Common myeloid progenitor, CD34-positive (primary cell): ENCODE results near the gene TAL1.

Source experiments
- CTCF ChIA-PET: fragments of 350-600 bp; sonication (Branson Sonifier 250); formaldehyde crosslinking; loops from one replicate; lab custom pipeline; 2021; ENCODE audit warnings: antibody characterized with exemption; lab: Charles Lee
- POLR2A ChIA-PET: fragments of 350-600 bp; sonication (Branson Sonifier 250); formaldehyde crosslinking; loops from one replicate; lab custom pipeline; 2021; ENCODE audit warnings: antibody characterized with exemption; lab: Charles Lee
- DNase-seq, 3 donors: peaks; one replicate each; pipeline versions ENCODE4 v3.0.0 to v3.0.0-alpha.2; 2013
- H3K27ac ChIP-seq, 2 experiments: 1 replicate in 1 of 2; 2 replicates in 1 of 2; pipeline ENCODE4 v1.7.0; 2013; ENCODE audit warnings: inconsistent platforms in 2 of 2, low read length in 2 of 2, mild to moderate bottlenecking in 2 of 2, low read depth in 1 of 2, moderate library complexity in 1 of 2; ENCODE audit not compliant: severe bottlenecking in 2 of 2, insufficient read depth in 1 of 2, poor library complexity in 1 of 2
- H3K27me3 ChIP-seq, 5 experiments: replicated peaks in 2 of 5; 1 replicate in 3 of 5; 2 replicates in 2 of 5; pipeline versions ENCODE4 v1.6.1 to v1.7.0; 2013; ENCODE audit warnings: low read length in 4 of 5, mild to moderate bottlenecking in 2 of 5, moderate library complexity in 2 of 5, inconsistent platforms in 1 of 5; ENCODE audit not compliant: insufficient read depth in 5 of 5, control insufficient read depth in 4 of 5
- H3K36me3 ChIP-seq, 4 experiments: 1 replicate in 2 of 4; 2 replicates in 2 of 4; pipeline versions ENCODE4 v1.6.1 to v1.7.0; 2013; ENCODE audit warnings: low read length in 3 of 4, control low read depth in 1 of 4, mild to moderate bottlenecking in 1 of 4; ENCODE audit not compliant: control insufficient read depth in 4 of 4, insufficient read depth in 4 of 4
- H3K4me1 ChIP-seq, 4 experiments: 1 replicate in 3 of 4; 2 replicates in 1 of 4; pipeline versions ENCODE4 v1.6.1 to v1.7.1; 2013; ENCODE audit warnings: low read length in 3 of 4, mild to moderate bottlenecking in 3 of 4, control low read depth in 1 of 4, inconsistent platforms in 1 of 4, moderate library complexity in 1 of 4; ENCODE audit not compliant: control insufficient read depth in 4 of 4, insufficient read depth in 4 of 4; ENCODE audit errors: control extremely low read depth in 1 of 4
- H3K4me3 ChIP-seq, 7 experiments: 1 replicate in 4 of 7; 2 replicates in 3 of 7; pipeline versions ENCODE4 v1.5.1 to v1.7.0; 2013; ENCODE audit warnings: mild to moderate bottlenecking in 7 of 7, low read length in 6 of 7, moderate library complexity in 6 of 7, inconsistent platforms in 2 of 7, low read depth in 2 of 7, control low read depth in 1 of 7; ENCODE audit not compliant: insufficient read depth in 4 of 7, control insufficient read depth in 1 of 7; ENCODE audit errors: extremely low read depth in 1 of 7
- H3K9me3 ChIP-seq, 5 experiments: 1 replicate in 4 of 5; 2 replicates in 1 of 5; pipeline versions ENCODE4 v1.6.1 to v1.7.1; 2013; ENCODE audit warnings: low read length in 4 of 5, mild to moderate bottlenecking in 2 of 5, inconsistent platforms in 1 of 5, low read depth in 1 of 5, moderate library complexity in 1 of 5; ENCODE audit not compliant: control insufficient read depth in 4 of 5, insufficient read depth in 2 of 5; ENCODE audit errors: control extremely low read depth in 1 of 5
- whole genome bisulfite sequencing: methylation state at CpG from one replicate; pipeline ENCODE4 v1.1.5; 2013; ENCODE audit not compliant: insufficient coverage; 5-methylcytosine and 5-hydroxymethylcytosine counted together

Gene TAL1

GRCh38 chr1:47257224-47257623 is 25.2 kb upstream of the TAL1 start:
- CTCF ChIA-PET: interaction anchor here (0.8 to 11.4 kb wide), 11 partner anchors 11 to 78 kb away, joined by 3 to 259 read pairs (median 4); partner anchors contain the start of genes CMPK1 and PDZK1IP1
- Histone ChIP-seq H3K9me3 (no peaks in the 10 kb centered on the region), H3K36me3 (peaks cover 0 to 29% (median 3%) of the 10 kb centered on the region in 4 experiments), H3K27me3 (no peaks in the 10 kb centered on the region), H3K27ac (peak overlapping the region in 1 of 2 experiments; percentile 27), H3K4me1 (peaks cover 0 to 19% (median 2%) of the 10 kb centered on the region in 4 experiments), H3K4me3 (no peak overlapping the region)
- peak; percentile 52 to 85 (median 84) for DNase-seq
- POLR2A ChIA-PET: interaction anchor here (0.9 kb wide), 1 partner anchor 18 kb away, joined by 3 read pairs; no protein-coding TSS in a partner anchor
- WGBS: no CpG with 5 or more reads among the region's 2 CpGs

GRCh38 chr1:47252795-47253194 is 20.8 kb upstream of the TAL1 start:
- no peaks in the 10 kb centered on the region for H3K9me3 ChIP-seq
- H3K27ac ChIP-seq: no peak overlapping the region
- no peak overlapping the region for H3K4me3 ChIP-seq
- CTCF ChIA-PET: interaction anchor here (0.6 to 2.1 kb wide), 5 partner anchors 10 to 276 kb away, joined by 3 to 16 read pairs (median 3); no protein-coding TSS in a partner anchor
- 100% methylated on average over 2 of the region's 5 CpGs for WGBS
- POLR2A ChIA-PET: interaction anchor here (0.6 to 0.7 kb wide), 2 partner anchors 18 to 46 kb away, joined by 3 read pairs; no protein-coding TSS in a partner anchor
- H3K27me3 ChIP-seq: no peaks in the 10 kb centered on the region
- no peak for DNase-seq
- H3K4me1 ChIP-seq: peaks cover 0 to 16% (median 2%) of the 10 kb centered on the region in 4 experiments
- peaks cover 0 to 19% (median 7%) of the 10 kb centered on the region in 4 experiments for H3K36me3 ChIP-seq

DNA sequence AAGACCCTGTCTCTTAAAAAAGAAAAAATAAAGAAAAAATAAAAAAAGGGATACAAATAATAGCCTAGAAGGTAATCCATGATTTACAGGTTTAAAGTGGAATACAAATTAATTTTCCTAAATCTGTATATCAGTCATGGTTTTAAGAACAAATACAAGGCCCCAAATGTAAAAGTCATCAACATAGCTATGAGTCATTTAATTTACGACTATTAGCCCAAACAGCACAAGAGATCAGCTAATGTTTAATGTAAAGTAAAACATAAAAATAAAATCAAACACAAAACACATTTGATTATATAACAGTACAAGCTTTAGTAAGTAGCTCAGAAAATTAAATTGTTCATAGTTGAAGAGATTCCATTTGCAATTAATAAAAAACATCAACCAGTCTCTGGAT is 20.3 kb upstream of the TAL1 start:
- H3K4me3 ChIP-seq: no peak overlapping the region
- peaks cover 0 to 19% (median 7%) of the 10 kb centered on the region in 4 experiments for H3K36me3 ChIP-seq
- CTCF ChIA-PET: interaction anchor here (0.6 to 2.1 kb wide), 5 partner anchors 10 to 276 kb away, joined by 3 to 16 read pairs (median 3); no protein-coding TSS in a partner anchor
- POLR2A ChIA-PET: interaction anchor here (0.6 to 0.7 kb wide), 2 partner anchors 17 to 46 kb away, joined by 3 read pairs; no protein-coding TSS in a partner anchor
- WGBS: no CpG with 5 or more reads among the region's 1 CpG
- no peaks in the 10 kb centered on the region for H3K9me3 ChIP-seq
- H3K27me3 ChIP-seq: no peaks in the 10 kb centered on the region
- DNase-seq: peak in 1 of 3 donors; percentile 36
- peaks cover 0 to 13% (median 2%) of the 10 kb centered on the region in 4 experiments for H3K4me1 ChIP-seq
- H3K27ac ChIP-seq: no peak overlapping the region

DNA sequence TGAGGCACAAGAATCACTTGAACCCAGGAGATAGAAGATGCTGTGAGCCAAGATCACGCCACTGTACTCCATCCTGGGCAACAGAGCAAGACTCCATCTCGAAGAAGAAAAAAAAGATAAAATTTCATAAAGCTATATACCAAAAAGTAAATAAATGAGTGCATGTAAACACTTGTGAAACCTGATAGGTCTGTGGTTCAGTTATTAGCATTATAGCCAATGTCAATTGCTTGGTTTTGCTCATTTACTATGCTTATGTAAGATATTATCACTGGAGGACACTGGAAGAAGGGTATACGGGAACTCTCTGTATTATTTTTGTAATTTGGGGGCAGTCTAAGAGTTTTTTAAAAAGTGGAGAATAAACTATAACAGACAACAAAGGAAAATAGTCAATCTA is 17.7 kb upstream of the TAL1 start:
- POLR2A ChIA-PET: no interaction called here
- H3K36me3 ChIP-seq: peaks cover 0 to 10% (median 5%) of the 10 kb centered on the region in 4 experiments
- CTCF ChIA-PET: interaction anchor here (1.0 to 1.4 kb wide), 2 partner anchors 14 to 71 kb away, joined by 3 to 4 read pairs; no protein-coding TSS in a partner anchor
- H3K4me1 ChIP-seq: no peaks in the 10 kb centered on the region
- H3K27me3 ChIP-seq: no peaks in the 10 kb centered on the region
- no peak overlapping the region for H3K4me3 ChIP-seq
- H3K9me3 ChIP-seq: no peaks in the 10 kb centered on the region
- no peak overlapping the region for H3K27ac ChIP-seq
- DNase-seq: no peak
- WGBS: 100% methylated on average over 1 of the region's 3 CpGs

DNA sequence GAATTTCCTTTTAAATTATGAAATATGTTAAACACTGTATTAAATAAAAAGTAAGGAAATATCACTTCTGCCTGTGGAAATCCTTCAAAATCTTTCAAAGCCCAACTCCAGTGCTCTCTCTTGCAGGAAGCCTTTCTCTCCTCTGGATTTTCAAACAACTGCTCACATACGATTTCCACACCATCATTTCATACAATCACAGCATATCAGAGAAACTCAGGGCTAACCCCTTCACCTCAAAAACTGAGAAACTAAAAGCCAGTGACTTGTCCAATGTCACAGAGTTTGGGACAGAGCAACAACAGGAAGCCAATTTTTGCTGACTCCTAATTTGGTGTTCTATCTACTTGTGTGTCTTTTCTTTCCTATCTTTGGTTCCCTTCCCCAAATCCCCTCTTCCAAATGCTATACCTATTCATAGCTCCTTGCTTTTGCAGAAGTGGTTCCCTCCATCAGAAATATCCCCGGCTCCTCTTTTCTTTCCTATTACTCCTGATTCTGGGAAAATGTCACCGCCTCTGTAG is 12.4 kb upstream of the TAL1 start:
- Histone ChIP-seq H3K27ac (no peak overlapping the region), H3K9me3 (no peaks in the 10 kb centered on the region), H3K4me1 (peaks cover 0 to 19% (median 14%) of the 10 kb centered on the region in 4 experiments), H3K36me3 (no peaks in the 10 kb centered on the region), H3K4me3 (no peak overlapping the region), H3K27me3 (no peaks in the 10 kb centered on the region)
- ChIA-PET POLR2A (no interaction called here), CTCF (interaction anchor here (1.1 to 2.8 kb wide), 5 partner anchors 9 to 52 kb away, joined by 6 to 10 read pairs (median 7); no protein-coding TSS in a partner anchor)
- 40% methylated on average over 1 of the region's 3 CpGs for WGBS
- DNase-seq: no peak

GRCh38 chr1:47243910-47244309 is 11.9 kb upstream of the TAL1 start:
- Histone ChIP-seq H3K4me1 (peaks cover 0 to 24% (median 18%) of the 10 kb centered on the region in 4 experiments), H3K9me3 (no peaks in the 10 kb centered on the region), H3K27me3 (no peaks in the 10 kb centered on the region), H3K27ac (no peak overlapping the region), H3K36me3 (no peaks in the 10 kb centered on the region), H3K4me3 (no peak overlapping the region)
- 60% methylated on average over 3 of the region's 5 CpGs for WGBS
- no peak for DNase-seq
- ChIA-PET CTCF (interaction anchor here (1.1 to 2.8 kb wide), 5 partner anchors 9 to 51 kb away, joined by 6 to 10 read pairs (median 7); no protein-coding TSS in a partner anchor), POLR2A (no interaction called here)
